IMR-90 (cell line): Measurements from ENCODE around the gene UBE2L3. TPM values are rescaled to one million over a fixed set of nuclear protein-coding genes. Genes with fewer than 3 reads are reported as not detected.

Source experiments
- ATAC-seq: fragments of 200-7000 bp; cut with Tn5 transposase; 2 replicates; pipeline ENCODE4 v1.9.1; 2020; ENCODE audit warnings: low read depth, mild to moderate bottlenecking, moderate library complexity
- BruUV-seq: library from RNA; stranded (reverse); fragments of 400-500 nt; replicated peaks from 2 replicates; lab custom pipeline; 2021; lab: Mats Ljungman, UMichigan
- CTCF ChIA-PET: fragments of 300-600 bp; formaldehyde crosslinking; extraction: SDS; loops from one replicate; lab custom pipeline; 2021; ENCODE audit warnings: antibody characterized with exemption; lab: Yijun Ruan, JAX
- POLR2A ChIA-PET: fragments of 300-600 bp; sonication (Branson Sonifier 250); formaldehyde crosslinking; loops from one replicate; lab custom pipeline; 2022; ENCODE audit warnings: antibody characterized with exemption; ENCODE audit not compliant: unreplicated experiment; lab: Charles Lee
- DNase-seq: peaks from one replicate; pipeline ENCODE4 v3.0.0; 2013
- H2AFZ ChIP-seq: replicated peaks from 2 replicates; pipeline ENCODE3; 2013; ENCODE audit warnings: low read length, mild to moderate bottlenecking; ENCODE audit not compliant: poor library complexity
- H2AK5ac ChIP-seq: 2 replicates; pipeline ENCODE4 v1.6.1; 2013; ENCODE audit warnings: low read depth, low read length, inconsistent platforms
- H2AK9ac ChIP-seq: replicated peaks from 2 replicates; pipeline ENCODE3; 2013; ENCODE audit warnings: mild to moderate bottlenecking, low read depth, low read length, moderate library complexity; ENCODE audit not compliant: poor library complexity
- H2BK120ac ChIP-seq: 2 replicates; pipeline ENCODE4 v1.6.1; 2013; ENCODE audit warnings: low read depth, low read length, inconsistent platforms
- H2BK15ac ChIP-seq: 3 replicates; pipeline ENCODE4 v1.6.1; 2013; ENCODE audit warnings: low read depth, low read length, inconsistent platforms
- H2BK20ac ChIP-seq: 2 replicates; pipeline ENCODE4 v1.6.1; 2013; ENCODE audit warnings: low read depth, mild to moderate bottlenecking, inconsistent platforms, low read length, moderate library complexity
- H2BK5ac ChIP-seq: 2 replicates; pipeline ENCODE4 v1.6.1; 2013; ENCODE audit warnings: mild to moderate bottlenecking, low read depth, low read length, inconsistent platforms; ENCODE audit not compliant: poor library complexity, severe bottlenecking
- H3K14ac ChIP-seq: replicated peaks from 2 replicates; pipeline ENCODE4 v1.6.1; 2013; ENCODE audit warnings: low read depth, low read length, inconsistent platforms
- H3K18ac ChIP-seq: 2 replicates; pipeline ENCODE4 v1.6.1; 2013; ENCODE audit warnings: low read depth, low read length, control low read depth
- H3K23ac ChIP-seq: 2 replicates; pipeline ENCODE4 v1.6.1; 2013; ENCODE audit warnings: low read depth, low read length, inconsistent platforms
- H3K27ac ChIP-seq: 2 replicates; pipeline ENCODE4 v1.5.1; 2013; ENCODE audit warnings: mild to moderate bottlenecking, control low read depth, low read length; ENCODE audit not compliant: insufficient read depth
- H3K27me3 ChIP-seq: 2 replicates; pipeline ENCODE4 v1.6.1; 2013; ENCODE audit warnings: low read length; ENCODE audit not compliant: control insufficient read depth, insufficient read depth
- H3K36me3 ChIP-seq: 2 replicates; pipeline ENCODE4 v1.6.1; 2013; ENCODE audit warnings: low read length, mixed read lengths; ENCODE audit not compliant: control insufficient read depth, insufficient read depth
- H3K4ac ChIP-seq: 2 replicates; pipeline ENCODE4 v1.6.1; 2013; ENCODE audit warnings: low read depth, low read length, inconsistent platforms
- H3K4me1 ChIP-seq: 2 replicates; pipeline ENCODE4 v1.6.1; 2013; ENCODE audit warnings: low read length, mixed read lengths; ENCODE audit not compliant: control insufficient read depth, insufficient read depth
- H3K4me2 ChIP-seq: 2 replicates; pipeline ENCODE4 v1.6.1; 2013; ENCODE audit warnings: low read depth, mild to moderate bottlenecking, control low read depth, low read length, moderate library complexity
- H3K4me3 ChIP-seq: 2 replicates; pipeline ENCODE4 v1.5.1; 2013; ENCODE audit warnings: low read depth, mild to moderate bottlenecking, control low read depth, low read length, moderate library complexity; ENCODE audit not compliant: insufficient read depth
- H3K56ac ChIP-seq: 2 replicates; pipeline ENCODE4 v1.6.1; 2013; ENCODE audit warnings: low read length, inconsistent platforms; ENCODE audit not compliant: insufficient read depth; ENCODE audit errors: extremely low read depth
- H3K79me1 ChIP-seq, 2 experiments: 2 replicates each; pipeline ENCODE4 v1.6.1; 2013; ENCODE audit warnings: low read length in 2 of 2, inconsistent platforms in 1 of 2, low read depth in 1 of 2
- H3K9ac ChIP-seq: 2 replicates; pipeline ENCODE4 v1.6.1; 2013; ENCODE audit warnings: low read depth, low read length, control low read depth
- H3K9me1 ChIP-seq: 2 replicates; pipeline ENCODE4 v1.6.1; 2013; ENCODE audit warnings: low read length, inconsistent platforms; ENCODE audit not compliant: insufficient read depth
- H3K9me3 ChIP-seq: 2 replicates; pipeline ENCODE4 v1.6.1; 2013; ENCODE audit warnings: low read length; ENCODE audit not compliant: control insufficient read depth, insufficient read depth
- H4K20me1 ChIP-seq: 2 replicates; pipeline ENCODE4 v1.6.1; 2013; ENCODE audit warnings: low read length, inconsistent platforms; ENCODE audit not compliant: insufficient read depth
- H4K5ac ChIP-seq: 2 replicates; pipeline ENCODE4 v1.6.1; 2013; ENCODE audit warnings: mild to moderate bottlenecking, low read depth, low read length, control low read depth
- H4K8ac ChIP-seq, 2 experiments: 2 replicates each; pipeline ENCODE4 v1.6.1; 2013; ENCODE audit warnings: low read depth in 2 of 2, low read length in 2 of 2, control low read depth in 1 of 2, inconsistent platforms in 1 of 2
- H4K91ac ChIP-seq: 2 replicates; pipeline ENCODE4 v1.6.1; 2013; ENCODE audit warnings: low read depth, low read length, inconsistent platforms; ENCODE audit not compliant: insufficient read depth
- CEBPB ChIP-seq: IDR thresholded peaks from 2 replicates; pipeline ENCODE4 v1.6.1; 2012; ENCODE audit warnings: low read depth, low read length, improper control_type of control experiment
- CHD1 ChIP-seq: IDR thresholded peaks from 2 replicates; pipeline ENCODE4 v1.6.1; 2012; ENCODE audit warnings: low read depth, low read length, improper control_type of control experiment
- CTCF ChIP-seq: conservative IDR thresholded peaks from 2 replicates; pipeline ENCODE4 v1.5.1; 2012; ENCODE audit warnings: mild to moderate bottlenecking, low read depth, low read length, improper control_type of control experiment
- FOS ChIP-seq: fragments of 150-350 bp; IDR thresholded peaks from 2 replicates; pipeline ENCODE4 v1.6.1; 2016; ENCODE audit warnings: low read depth, low read length
- MAFK ChIP-seq: IDR thresholded peaks from 2 replicates; pipeline ENCODE4 v1.6.1; 2012; ENCODE audit warnings: low read depth, low read length, improper control_type of control experiment
- NFE2L2 ChIP-seq: fragments of 150-350 bp; IDR thresholded peaks from 2 replicates; pipeline ENCODE4 v1.6.1; 2016; ENCODE audit warnings: low read depth, mild to moderate bottlenecking, low read length
- POLR2A ChIP-seq: IDR thresholded peaks from 2 replicates; pipeline ENCODE4 v1.6.1; 2012; ENCODE audit warnings: mild to moderate bottlenecking, low read depth, low read length
- SMC3 ChIP-seq: fragments of 150-350 bp; IDR thresholded peaks from 2 replicates; pipeline ENCODE4 v1.6.1; 2016; ENCODE audit warnings: low read depth, mild to moderate bottlenecking, antibody characterized with exemption, low read length, moderate library complexity
- USF2 ChIP-seq: fragments of 150-350 bp; IDR thresholded peaks from 2 replicates; pipeline ENCODE4 v1.6.1; 2017; ENCODE audit warnings: mild to moderate bottlenecking, antibody characterized with exemption, low read length, low read depth
- WGBS, 2 experiments: methylation state at CpG; one replicate each; pipeline versions ENCODE4 v1.1.5 to v1.1.7; 2013; ENCODE audit warnings: missing lambda C conversion rate in 2 of 2; ENCODE audit not compliant: insufficient read length in 1 of 2; ENCODE audit errors: extremely low coverage in 2 of 2; 5-methylcytosine and 5-hydroxymethylcytosine counted together
- dilution Hi-C: fragments of 300-500 bp; cut with HindIII; formaldehyde crosslinking; loops from one replicate; pipeline ENCODE4 v1.14.3; 2018; ENCODE audit warnings: low sequenced_read_pairs; ENCODE audit not compliant: unreplicated experiment
- in situ Hi-C: fragments of 300-500 bp; cut with MboI; formaldehyde crosslinking; loops from 3 replicates; pipeline ENCODE4 v1.14.3; 2019; ENCODE audit warnings: low sequenced_read_pairs, inconsistent platforms, mixed read lengths
- intact Hi-C: fragments of 100-400 bp; cut with micrococcal nuclease; formaldehyde crosslinking; loops from 2 replicates; pipeline ENCODE4 v1.10.0; 2022
- polyA plus RNA-seq, 3 experiments: library from polyadenylated mRNA; depleted of rRNA; stranded (reverse); fragments of >200 nt; gene quantifications; 2 replicates each; pipeline ENCODE4 v1.2.3, GENCODE V29; 2012; ENCODE audit warnings: low replicate concordance in 1 of 3
- total RNA-seq: library from RNA; depleted of rRNA; stranded (reverse); fragments of >200 nt; gene quantifications from 2 replicates; pipeline ENCODE4 v1.2.3, GENCODE V29; 2012
- TF ChIP-seq, protein P1 (sequence below): fragments of 150-350 bp; IDR thresholded peaks from 2 replicates; pipeline ENCODE4 v1.6.1; 2016; ENCODE audit warnings: low read depth, mild to moderate bottlenecking, low read length, moderate library complexity, borderline replicate concordance

The UBE2L3 gene
- total and polyA plus RNA-seq, 2 of the 4 experiments (the other 2 are of a cell fraction): 29.0 to 72.9 TPM

DNA sequence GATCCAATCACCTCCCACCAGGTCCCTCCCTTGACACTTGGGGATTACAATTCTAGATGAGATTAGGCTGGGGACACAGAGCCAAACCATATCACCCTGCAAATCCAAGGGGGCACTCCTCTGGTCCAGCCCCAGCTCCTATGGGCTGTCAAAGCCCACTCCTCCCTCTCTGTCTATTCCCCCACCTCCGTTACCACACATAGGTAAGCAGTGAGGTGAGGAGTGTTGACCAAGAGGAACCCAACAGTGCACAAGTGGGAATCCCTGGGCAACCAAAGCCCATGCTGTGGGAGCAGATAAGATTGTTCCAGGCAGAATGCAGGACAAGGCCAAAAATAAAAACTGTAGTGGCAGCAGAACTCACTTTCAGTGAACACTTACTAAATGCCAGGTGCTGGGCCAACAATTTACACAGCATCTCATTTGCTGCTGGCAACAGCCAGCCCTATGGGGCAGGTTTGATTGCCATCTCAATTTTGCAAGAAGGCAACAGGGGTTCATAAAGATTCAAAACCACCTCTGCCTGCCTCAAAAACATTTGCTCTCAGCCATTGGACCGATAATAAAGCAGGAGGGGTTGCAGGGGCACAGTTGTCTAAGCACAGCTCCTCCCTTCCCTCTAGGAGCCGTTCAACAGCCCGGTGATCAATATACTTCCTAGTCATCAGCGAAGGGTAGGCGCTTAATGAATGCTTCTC lies 83.5 kb downstream of the UBE2L3 start:
- peak overlapping the region; percentile 55; the same call in 1 of the 2 replicates for H3K23ac ChIP-seq
- H2AK5ac ChIP-seq: 0 out of 2 replicates have a peak overlapping the region, but pooled peaks have one; percentile 2
- H3K9me3 ChIP-seq: no peaks in the 10 kb centered on the region
- ChIA-PET CTCF (no interaction called here), POLR2A (interaction anchor here (0.7 kb wide), 1 partner anchor 9 kb away, joined by 3 read pairs; the partner anchor contains the start of gene SDF2L1)
- peak overlapping the region; percentile 99 for H2AFZ ChIP-seq
- TF ChIP-seq POLR2A (no peak), MAFK (no peak), CHD1 (no peak), NFE2L2 (no peak), FOS (no peak), CTCF (no peak), SMC3 (no peak), CEBPB (no peak), USF2 (no peak)
- TF ChIP-seq, protein P1, sequence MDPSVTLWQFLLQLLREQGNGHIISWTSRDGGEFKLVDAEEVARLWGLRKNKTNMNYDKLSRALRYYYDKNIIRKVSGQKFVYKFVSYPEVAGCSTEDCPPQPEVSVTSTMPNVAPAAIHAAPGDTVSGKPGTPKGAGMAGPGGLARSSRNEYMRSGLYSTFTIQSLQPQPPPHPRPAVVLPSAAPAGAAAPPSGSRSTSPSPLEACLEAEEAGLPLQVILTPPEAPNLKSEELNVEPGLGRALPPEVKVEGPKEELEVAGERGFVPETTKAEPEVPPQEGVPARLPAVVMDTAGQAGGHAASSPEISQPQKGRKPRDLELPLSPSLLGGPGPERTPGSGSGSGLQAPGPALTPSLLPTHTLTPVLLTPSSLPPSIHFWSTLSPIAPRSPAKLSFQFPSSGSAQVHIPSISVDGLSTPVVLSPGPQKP: no peak
- no peak overlapping the region for H4K91ac ChIP-seq
- H2BK20ac ChIP-seq: no peak overlapping the region
- H2BK5ac ChIP-seq: no peak overlapping the region
- H3K4me3 ChIP-seq: peak overlapping the region; percentile 84
- no peak overlapping the region for H2BK15ac ChIP-seq
- H4K8ac ChIP-seq: peak overlapping the region in 1 of 2 experiments; percentile 2; a peak in 1 of 4 replicates
- no peak overlapping the region for H4K5ac ChIP-seq
- H3K9ac ChIP-seq: peak overlapping the region; percentile 43
- no peaks in the 10 kb centered on the region for H3K27me3 ChIP-seq
- peaks cover 4% of the 10 kb centered on the region; the same call in 1 of the 2 replicates for H4K20me1 ChIP-seq
- dilution Hi-C loops: no loop called here
- peak overlapping the region; percentile 41; the same call in 1 of the 2 replicates for H3K4ac ChIP-seq
- peaks cover 3 to 32% of the 10 kb centered on the region in 2 experiments; a peak in 3 of 4 replicates for H3K79me1 ChIP-seq
- intact Hi-C loops: no loop called here
- H3K4me1 ChIP-seq: peaks cover 8% of the 10 kb centered on the region
- in situ Hi-C loops: no loop called here
- H3K27ac ChIP-seq: no peak overlapping the region; the same call in 1 of the 2 replicates
- peaks cover 8% of the 10 kb centered on the region for H3K9me1 ChIP-seq
- no TSS peak for BruUV-seq
- H3K56ac ChIP-seq: peak overlapping the region; percentile 14; the same call in 1 of the 2 replicates
- no peak for DNase-seq
- H3K14ac ChIP-seq: 0 out of 2 replicates have a peak overlapping the region, but pooled peaks have one; percentile 4
- H2BK120ac ChIP-seq: no peak overlapping the region
- peak overlapping the region; percentile 68 for H3K4me2 ChIP-seq
- WGBS, 2 experiments: 0% methylated on average over 1 of the region's 6 CpGs; no CpG with 5 or more reads in 1 of the 2 experiments
- ATAC-seq: no peak; the same call in 1 of the 2 replicates
- no peak overlapping the region for H3K18ac ChIP-seq
- peaks cover 2% of the 10 kb centered on the region; the same call in 1 of the 2 replicates for H3K36me3 ChIP-seq
- H2AK9ac ChIP-seq: peak overlapping the region; percentile 69
